GM12878 (cell line): Measurements from ENCODE around the gene IRF9. TPM values are rescaled to one million over a fixed set of nuclear protein-coding genes. Genes with fewer than 3 reads are reported as not detected.
"Not testable (repeated sequence)": the region's sequence is repeated elsewhere in the genome, so short reads cannot be mapped to it uniquely, and the experiment has no call there.

Source experiments
- ATAC-seq: fragments of 200-7000 bp; cut with Tn5 transposase; 3 replicates; pipeline ENCODE4 v1.9.1; 2020; ENCODE audit warnings: mild to moderate bottlenecking, moderate library complexity
- BruUV-seq: library from RNA; stranded (reverse); fragments of 400-500 nt; replicated peaks from 2 replicates; lab custom pipeline; 2021; lab: Mats Ljungman, UMichigan
- CTCF ChIA-PET: fragments of 300-600 bp; sonication (Branson Sonifier 250); formaldehyde crosslinking; extraction: SDS; loops from one replicate; lab custom pipeline; 2021; ENCODE audit warnings: inconsistent platforms; lab: Yijun Ruan, JAX
- POLR2A ChIA-PET: fragments of 350-600 bp; formaldehyde crosslinking; extraction: SDS; loops from one replicate; lab custom pipeline; 2021; ENCODE audit warnings: inconsistent platforms; lab: Charles Lee
- RAD21 ChIA-PET: fragments of 300-600 bp; sonication (Branson Sonifier 250); formaldehyde crosslinking; loops from one replicate; lab custom pipeline; 2023; ENCODE audit warnings: antibody characterized with exemption; ENCODE audit not compliant: unreplicated experiment; lab: Charles Lee
- SMC1A ChIA-PET: fragments of 300-600 bp; sonication (Branson Sonifier 250); formaldehyde crosslinking; loops from one replicate; lab custom pipeline; 2023; ENCODE audit not compliant: unreplicated experiment, uncharacterized antibody; lab: Charles Lee
- DNase-seq: peaks from one replicate; pipeline ENCODE4 v3.0.0-alpha.2; 2011; ENCODE audit warnings: low read depth, low spot score
- FAIRE-seq: peaks from 3 replicates; lab custom pipeline; 2011; peaks lifted over from hg19 to GRCh38; lab: Jason Lieb, UNC
- H2AFZ ChIP-seq: 2 replicates; pipeline ENCODE4 v1.6.0; 2011; ENCODE audit warnings: low read depth, low read length, control low read depth; ENCODE audit not compliant: control insufficient read depth
- H3K27ac ChIP-seq: 2 replicates; pipeline ENCODE4 v1.5.1; 2011; ENCODE audit warnings: control low read depth; ENCODE audit not compliant: control insufficient read depth, insufficient read depth
- H3K27me3 ChIP-seq, 2 experiments: replicated peaks in 1 of 2; 2 replicates each; pipeline versions ENCODE4 v1.6.0 to v1.6.1; 2011; ENCODE audit warnings: low read length in 1 of 2; ENCODE audit not compliant: control insufficient read depth in 2 of 2, insufficient read depth in 2 of 2
- H3K36me3 ChIP-seq, 2 experiments: 2 replicates each; pipeline ENCODE4 v1.5.1; 2011; ENCODE audit warnings: low read length in 1 of 2; ENCODE audit not compliant: control insufficient read depth in 2 of 2, insufficient read depth in 2 of 2
- H3K4me1 ChIP-seq: 2 replicates; pipeline ENCODE4 v1.6.1; 2011; ENCODE audit warnings: mild to moderate bottlenecking, low read length, moderate library complexity, mixed read lengths; ENCODE audit not compliant: control insufficient read depth, insufficient read depth
- H3K4me2 ChIP-seq: 2 replicates; pipeline ENCODE4 v1.6.0; 2011; ENCODE audit warnings: control low read depth; ENCODE audit not compliant: control insufficient read depth, insufficient read depth
- H3K4me3 ChIP-seq: fragments of 200-600 bp; sonication (generic); 2 replicates; pipeline ENCODE4 v1.5.1; 2016
- H3K79me2 ChIP-seq: 2 replicates; pipeline ENCODE4 v1.6.0; 2011; ENCODE audit warnings: low read length; ENCODE audit not compliant: control insufficient read depth, insufficient read depth
- H3K9ac ChIP-seq: 2 replicates; pipeline ENCODE4 v1.8.0; 2011; ENCODE audit warnings: low read length, control low read depth, mixed read lengths; ENCODE audit not compliant: control insufficient read depth, insufficient read depth
- H3K9me3 ChIP-seq: replicated peaks from 3 replicates; pipeline ENCODE4 v1.5.1; 2011; ENCODE audit warnings: mild to moderate bottlenecking, low read length; ENCODE audit not compliant: control insufficient read depth, insufficient read depth
- H4K20me1 ChIP-seq: 2 replicates; pipeline ENCODE4 v1.6.0; 2011; ENCODE audit not compliant: control insufficient read depth, insufficient read depth
- WGBS: methylation state at CpG from one replicate; pipeline ENCODE4 v1.1.6; 2016; ENCODE audit warnings: low lambda C conversion rate; ENCODE audit not compliant: insufficient replicate concordance, insufficient coverage; ENCODE audit errors: missing lambda C conversion rate; 5-methylcytosine and 5-hydroxymethylcytosine counted together
- in situ Hi-C: fragments of 300-500 bp; cut with MboI; formaldehyde crosslinking; loops from 9 replicates; pipeline ENCODE4 v1.14.3; 2018; ENCODE audit warnings: mixed read lengths
- intact Hi-C: fragments of 100-400 bp; cut with micrococcal nuclease; formaldehyde crosslinking; loops from one replicate; pipeline ENCODE4 v1.14.2; 2022; ENCODE audit not compliant: unreplicated experiment
- polyA plus RNA-seq, 11 experiments: library from polyadenylated mRNA; depleted of rRNA in 4 of 11; unstranded in 6 of 11; stranded (reverse) in 5 of 11; fragments of >200 nt; fragmentation: Nextera tagmentation in 4 of 11; fragmentation: Illumina TruSeq in 1 of 11; extraction: Ambion mirVana in 4 of 11; extraction: Trizol in 1 of 11; gene quantifications; 1 replicate in 1 of 11; 2 replicates in 10 of 11; pipeline versions ENCODE4 v1.2.1 to v1.2.3, GENCODE V29; 2011 to 2016; ENCODE audit warnings: inconsistent platforms in 2 of 11, missing spikeins in 2 of 11, low read depth in 1 of 11
- total RNA-seq, 4 experiments: library from RNA; depleted of rRNA in 3 of 4; stranded (reverse); fragments of >200 nt in 3 of 4; fragmentation: Illumina TruSeq in 1 of 4; extraction: Trizol in 1 of 4; gene quantifications; 2 replicates each; pipeline versions ENCODE4 v1.2.1 to v1.2.3, GENCODE V29; 2013 to 2021

Gene IRF9
- total and polyA plus RNA-seq, 10 of the 15 experiments (the other 5 are each of a cell fraction or from before 2014, with no cell fraction given): 47.6 to 234 (median 148) TPM

DNA sequence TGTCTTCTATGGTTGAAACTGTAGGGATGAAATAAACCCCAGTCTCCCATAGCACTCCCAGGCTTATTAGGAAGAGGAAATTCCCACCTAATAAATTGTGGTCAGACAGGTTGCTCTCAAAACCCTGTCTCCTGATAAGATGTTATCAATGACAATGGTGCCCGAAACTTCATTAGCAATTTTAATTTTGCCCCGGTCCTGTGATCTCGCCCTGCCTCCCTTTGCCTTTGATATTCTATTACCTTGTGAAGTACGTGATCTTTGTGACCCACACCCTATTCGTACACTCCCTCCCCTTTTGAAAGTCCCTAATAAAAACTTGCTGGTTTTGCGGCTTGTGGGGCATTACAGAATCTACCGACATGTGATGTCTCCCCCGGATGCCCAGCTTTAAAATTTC is 41.5 kb downstream of the IRF9 start:
- FAIRE-seq, RAD21 ChIA-PET, H3K27ac ChIP-seq, H3K4me3 ChIP-seq, DNase-seq, H3K9ac ChIP-seq, H3K27me3 ChIP-seq, H3K4me2 ChIP-seq, H4K20me1 ChIP-seq, BruUV-seq, H2AFZ ChIP-seq, in situ Hi-C loops, H3K4me1 ChIP-seq, H3K9me3 ChIP-seq, ATAC-seq, intact Hi-C loops: not testable (repeated sequence)
- CTCF ChIA-PET: interaction anchor here (1.0 to 1.2 kb wide), 2 partner anchors 40 to 104 kb away, joined by 3 read pairs; partner anchors contain the start of gene TINF2
- 100% methylated on average over 8 of the region's 8 CpGs for WGBS
- SMC1A ChIA-PET: interaction anchor here (0.9 to 1.0 kb wide), 2 partner anchors 10 to 35 kb away, joined by 3 read pairs; no protein-coding TSS in a partner anchor
- H3K36me3 ChIP-seq: peaks cover 0 to 15% of the 10 kb centered on the region in 2 experiments; a peak in 3 of 4 replicates
- POLR2A ChIA-PET: interaction anchor here (1.0 kb wide), 1 partner anchor 41 kb away, joined by 3 read pairs; no protein-coding TSS in a partner anchor
- H3K79me2 ChIP-seq: peaks cover 12% of the 10 kb centered on the region

DNA sequence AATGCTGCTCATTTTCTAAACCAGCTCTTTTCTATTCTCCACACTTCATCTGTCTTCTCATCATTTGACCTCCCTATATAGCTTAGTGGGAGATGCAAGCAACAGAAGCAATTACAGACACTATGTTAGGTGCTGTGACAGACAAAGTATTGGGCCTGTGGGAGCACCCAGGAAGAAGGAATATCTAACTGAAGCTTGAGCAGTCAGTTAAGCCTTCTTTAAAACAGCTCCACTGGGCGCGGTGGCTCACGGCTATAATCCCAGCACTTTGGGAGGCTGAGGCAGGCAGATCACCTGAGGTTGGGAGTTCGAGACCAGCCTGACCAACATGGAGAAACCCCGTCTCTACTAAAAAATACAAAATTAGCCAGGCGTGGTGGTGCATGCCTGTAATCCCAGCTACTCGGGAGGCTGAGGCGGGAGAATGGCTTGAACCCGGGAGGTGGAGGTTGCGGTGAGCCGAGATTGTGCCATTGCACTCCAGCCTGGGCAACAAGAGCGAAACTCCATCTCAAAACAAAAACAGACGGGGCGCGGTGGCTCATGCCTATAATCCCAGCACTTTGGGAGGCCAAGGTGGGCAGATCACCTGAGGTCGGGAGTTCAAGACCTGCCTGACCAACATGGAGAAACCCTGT is 42.3 kb downstream of the IRF9 start:
- ChIA-PET CTCF (interaction anchor here (1.0 to 1.2 kb wide), 2 partner anchors 39 to 103 kb away, joined by 3 read pairs; partner anchors contain the start of gene TINF2), POLR2A (interaction anchor here (1.0 to 1.1 kb wide), 2 partner anchors 8 to 42 kb away, joined by 3 read pairs; partner anchors contain the start of gene TM9SF1), SMC1A (interaction anchor here (0.7 to 1.0 kb wide), 4 partner anchors 9 to 34 kb away, joined by 3 to 4 read pairs (median 3); no protein-coding TSS in a partner anchor)
- intact Hi-C loops, H3K9me3 ChIP-seq, H3K27me3 ChIP-seq, ATAC-seq, H4K20me1 ChIP-seq, H3K79me2 ChIP-seq, H3K9ac ChIP-seq, DNase-seq, BruUV-seq, RAD21 ChIA-PET, FAIRE-seq, in situ Hi-C loops, H3K4me3 ChIP-seq, H2AFZ ChIP-seq, H3K4me1 ChIP-seq, H3K4me2 ChIP-seq, H3K27ac ChIP-seq: not testable (repeated sequence)
- peaks cover 1 to 20% of the 10 kb centered on the region in 2 experiments; a peak in 3 of 4 replicates for H3K36me3 ChIP-seq
- 99% methylated on average over 16 of the region's 16 CpGs for WGBS
